ENCODE results near the gene UBE2V1.

UBE2V1 gene

GRCh38 chr20:50124496-50124895 lies 11.5 kb upstream of the UBE2V1 start:
- TF ChIP-seq SP1 (IDR thresholded peaks at IDR 0.05) (no peak), NFRKB (IDR thresholded peaks at IDR 0.05) (no peak), HDGF (IDR thresholded peaks at IDR 0.05; ENCODE audit: borderline replicate concordance) (no peak), TARDBP (IDR thresholded peaks at IDR 0.05) (no peak), SUZ12 (IDR thresholded peaks at IDR 0.05) (no peak), FOXA1 (IDR thresholded peaks at IDR 0.05) (no peak), ELF4 (IDR thresholded peaks at IDR 0.05) (no peak), FOXK2 (IDR thresholded peaks at IDR 0.05) (no peak)
- no peak for DNase-seq (ENCODE audit: extremely low spot score)
- ChIA-PET CTCF (no interaction called here), POLR2A (interaction anchor here (1.5 kb wide), 1 partner anchor 9 kb away, joined by 6 read pairs; no protein-coding TSS in a partner anchor)

- no peak for DNase-seq (ENCODE audit: extremely low spot score)
- no peak for TF ChIP-seq SUZ12 (IDR thresholded peaks at IDR 0.05)
- CTCF ChIA-PET, result no interaction called here
- POLR2A ChIA-PET, result interaction anchor here (1.0 to 1.5 kb wide), 2 partner anchors 8 to 30 kb away, joined by 4 to 6 read pairs; partner anchors contain the start of gene PEDS1
Observed at GRCh38 chr20:50123418-50123817, 10.5 kb upstream of the UBE2V1 start.

GRCh38 chr20:50122763-50123162 lies 9.8 kb upstream of the UBE2V1 start:
- ChIA-PET POLR2A (interaction anchor here (1.0 kb wide), 1 partner anchor 31 kb away, joined by 4 read pairs; the partner anchor contains the start of gene PEDS1), CTCF (interaction anchor here (0.6 kb wide), 1 partner anchor 49 kb away, joined by 3 read pairs; no protein-coding TSS in a partner anchor)
- DNase-seq (ENCODE audit: extremely low spot score), result no peak
- TF ChIP-seq ELF4 (IDR thresholded peaks at IDR 0.05) (no peak), FOXK2 (IDR thresholded peaks at IDR 0.05) (no peak), LEF1 (IDR thresholded peaks at IDR 0.05; ENCODE audit: borderline replicate concordance) (no peak), NFRKB (IDR thresholded peaks at IDR 0.05) (no peak), ARNT (IDR thresholded peaks at IDR 0.05) (no peak), SUZ12 (IDR thresholded peaks at IDR 0.05) (no peak), HDGF (IDR thresholded peaks at IDR 0.05; ENCODE audit: borderline replicate concordance) (no peak), PKNOX1 (IDR thresholded peaks at IDR 0.05) (no peak)

GRCh38 chr20:50121858-50122271 lies 8.9 kb upstream of the UBE2V1 start:
- CTCF ChIA-PET, result interaction anchor here (0.6 to 1.4 kb wide), 3 partner anchors 44 to 63 kb away, joined by 5 to 6 read pairs (median 6); no protein-coding TSS in a partner anchor
- TF ChIP-seq HDGF (IDR thresholded peaks at IDR 0.05; ENCODE audit: borderline replicate concordance) (no peak), BHLHE40 (IDR thresholded peaks at IDR 0.05; ENCODE audit: borderline replicate concordance) (no peak), FOXK2 (IDR thresholded peaks at IDR 0.05) (no peak), FOXM1 (IDR thresholded peaks at IDR 0.05; ENCODE audit: borderline replicate concordance) (no peak)
- peak; percentile 42 for DNase-seq (ENCODE audit: extremely low spot score)
- POLR2A ChIA-PET, result interaction anchor here (0.8 kb wide), 1 partner anchor 32 kb away, joined by 3 read pairs; no protein-coding TSS in a partner anchor

- DNase-seq (ENCODE audit: extremely low spot score), result peak; percentile 42
- no peak for TF ChIP-seq FOXA1 (IDR thresholded peaks at IDR 0.05)
- no peak for TF ChIP-seq CTBP1 (IDR thresholded peaks at IDR 0.05; ENCODE audit: borderline replicate concordance)
- TF ChIP-seq HDGF (IDR thresholded peaks at IDR 0.05; ENCODE audit: borderline replicate concordance), result no peak
- ChIA-PET POLR2A (interaction anchor here (1.0 to 2.2 kb wide), 2 partner anchors 33 to 53 kb away, joined by 3 to 10 read pairs; partner anchors contain the start of gene PEDS1), CTCF (interaction anchor here (0.6 to 1.4 kb wide), 9 partner anchors 13 to 274 kb away, joined by 3 to 5 read pairs (median 3); no protein-coding TSS in a partner anchor)
Observed at GRCh38 chr20:50120935-50121693, 8.2 kb upstream of the UBE2V1 start.

- no peak for TF ChIP-seq ELF4 (IDR thresholded peaks at IDR 0.05)
- no peak for TF ChIP-seq CTBP1 (IDR thresholded peaks at IDR 0.05; ENCODE audit: borderline replicate concordance)
- no peak for TF ChIP-seq PKNOX1 (IDR thresholded peaks at IDR 0.05)
- TF ChIP-seq L3MBTL2 (conservative IDR thresholded peaks at IDR 0.05), result no peak
- TF ChIP-seq BHLHE40 (IDR thresholded peaks at IDR 0.05; ENCODE audit: borderline replicate concordance), result no peak
- TF ChIP-seq HDGF (IDR thresholded peaks at IDR 0.05; ENCODE audit: borderline replicate concordance), result no peak
- TF ChIP-seq ARNT (IDR thresholded peaks at IDR 0.05), result no peak
- no peak for TF ChIP-seq SP1 (IDR thresholded peaks at IDR 0.05)
- TF ChIP-seq FOXK2 (IDR thresholded peaks at IDR 0.05), result no peak
- TF ChIP-seq SUZ12 (IDR thresholded peaks at IDR 0.05), result no peak
- no peak for TF ChIP-seq LEF1 (IDR thresholded peaks at IDR 0.05; ENCODE audit: borderline replicate concordance)
- no peak for TF ChIP-seq ZNF384 (IDR thresholded peaks at IDR 0.05)
- no peak for TF ChIP-seq NFRKB (IDR thresholded peaks at IDR 0.05)
- TF ChIP-seq TARDBP (IDR thresholded peaks at IDR 0.05), result no peak
- POLR2A ChIA-PET, result no interaction called here
- CTCF ChIA-PET, result no interaction called here
- DNase-seq (ENCODE audit: extremely low spot score), result no peak
Observed at GRCh38 chr20:50118203-50118602, 5.3 kb upstream of the UBE2V1 start.

GRCh38 chr20:50116368-50116999 lies 3.5 kb upstream of the UBE2V1 start:
- CTCF ChIA-PET, result interaction anchor here (0.8 to 1.5 kb wide), 7 partner anchors 10 to 152 kb away, joined by 3 to 6 read pairs (median 4); no protein-coding TSS in a partner anchor
- no peak for DNase-seq (ENCODE audit: extremely low spot score)
- TF ChIP-seq ZNF384 (IDR thresholded peaks at IDR 0.05), result no peak
- TF ChIP-seq HDGF (IDR thresholded peaks at IDR 0.05; ENCODE audit: borderline replicate concordance), result no peak
- no peak for TF ChIP-seq FOXM1 (IDR thresholded peaks at IDR 0.05; ENCODE audit: borderline replicate concordance)
- no peak for TF ChIP-seq FOXA1 (IDR thresholded peaks at IDR 0.05)
- TF ChIP-seq ELF4 (IDR thresholded peaks at IDR 0.05), result no peak
- no peak for TF ChIP-seq NFRKB (IDR thresholded peaks at IDR 0.05)
- no peak for TF ChIP-seq SUZ12 (IDR thresholded peaks at IDR 0.05)
- no peak for TF ChIP-seq PKNOX1 (IDR thresholded peaks at IDR 0.05)
- TF ChIP-seq TARDBP (IDR thresholded peaks at IDR 0.05), result no peak
- no peak for TF ChIP-seq BHLHE40 (IDR thresholded peaks at IDR 0.05; ENCODE audit: borderline replicate concordance)
- no peak; the same call in 1 of the 2 replicates for TF ChIP-seq L3MBTL2 (conservative IDR thresholded peaks at IDR 0.05)
- no peak for TF ChIP-seq FOXK2 (IDR thresholded peaks at IDR 0.05)
- no peak for TF ChIP-seq LEF1 (IDR thresholded peaks at IDR 0.05; ENCODE audit: borderline replicate concordance)
- TF ChIP-seq ARNT (IDR thresholded peaks at IDR 0.05), result no peak
- TF ChIP-seq SP1 (IDR thresholded peaks at IDR 0.05), result no peak
- no peak for TF ChIP-seq CTBP1 (IDR thresholded peaks at IDR 0.05; ENCODE audit: borderline replicate concordance)
- POLR2A ChIA-PET, result interaction anchor here (0.8 to 5.3 kb wide), 28 partner anchors 8 to 284 kb away, joined by 3 to 50 read pairs (median 5); partner anchors contain the start of gene PEDS1
